Osteocyte (in vitro differentiated cells): ENCODE results near the gene SPDYE1. TPM values are rescaled to one million over a fixed set of nuclear protein-coding genes. Genes with fewer than 3 reads are reported as not detected.

ENCODE experiments used
- DNase-seq: peaks from one replicate; pipeline ENCODE4 v3.0.0; 2021; ENCODE audit warnings: mixed read lengths; ENCODE audit not compliant: unreplicated experiment; ENCODE audit errors: extremely low spot score
- H3K27ac Mint-ChIP-seq: one replicate; pipeline ENCODE4 v1.8.0; 2021; ENCODE audit warnings: mild to moderate bottlenecking, mixed read lengths; ENCODE audit not compliant: unreplicated experiment
- H3K27me3 Mint-ChIP-seq: one replicate; pipeline ENCODE4 v1.8.0; 2021; ENCODE audit warnings: mixed read lengths; ENCODE audit not compliant: unreplicated experiment
- H3K36me3 Mint-ChIP-seq: one replicate; pipeline ENCODE4 v1.8.0; 2021; ENCODE audit warnings: mixed read lengths; ENCODE audit not compliant: unreplicated experiment
- H3K4me1 Mint-ChIP-seq: one replicate; pipeline ENCODE4 v1.8.0; 2021; ENCODE audit warnings: mixed read lengths; ENCODE audit not compliant: unreplicated experiment
- H3K4me3 Mint-ChIP-seq: one replicate; pipeline ENCODE4 v1.8.0; 2021; ENCODE audit warnings: mild to moderate bottlenecking, moderate library complexity, mixed read lengths; ENCODE audit not compliant: unreplicated experiment
- H3K9me3 Mint-ChIP-seq: one replicate; pipeline ENCODE4 v1.8.0; 2021; ENCODE audit warnings: mixed read lengths; ENCODE audit not compliant: unreplicated experiment
- CTCF ChIP-seq: fragments of 200-600 bp; sonication (generic); IDR thresholded peaks from 2 replicates; pipeline ENCODE4 v1.5.0; 2021; ENCODE audit warnings: antibody characterized with exemption, mild to moderate bottlenecking, moderate library complexity
- total RNA-seq: library from RNA; stranded (reverse); gene quantifications from 2 replicates; pipeline ENCODE4 v1.2.1, GENCODE V29; 2021

The SPDYE1 gene
- total RNA-seq, 1 donor from 2014 or later = not detected

GRCh38 chr7:44050121-44050914 is 52.6 kb downstream of the SPDYE1 start:
- Mint-ChIP-seq H3K9me3 (no peaks in the 10 kb centered on the region), H3K4me3 (no peak overlapping the region), H3K4me1 (peaks cover 18% of the 10 kb centered on the region), H3K36me3 (peaks cover 21% of the 10 kb centered on the region), H3K27me3 (no peaks in the 10 kb centered on the region), H3K27ac (no peak overlapping the region)
- DNase-seq = no peak
- TF ChIP-seq CTCF = no peak

- Mint-ChIP-seq H3K4me1 (peaks cover 11% of the 10 kb centered on the region), H3K36me3 (peaks cover 28% of the 10 kb centered on the region), H3K9me3 (no peaks in the 10 kb centered on the region), H3K27me3 (no peaks in the 10 kb centered on the region), H3K27ac (no peak overlapping the region), H3K4me3 (no peak overlapping the region)
- DNase-seq = no peak
- no peak for TF ChIP-seq CTCF
These were observed 53.3 kb downstream of the SPDYE1 start for GRCh38 chr7:44050915-44051560.

- TF ChIP-seq CTCF = no peak
- H3K36me3 Mint-ChIP-seq = peaks cover 31% of the 10 kb centered on the region
- no peak for DNase-seq
These were observed 54.0 kb downstream of the SPDYE1 start for GRCh38 chr7:44051611-44052220.

GRCh38 chr7:44052771-44053365 is 55.2 kb downstream of the SPDYE1 start:
- Mint-ChIP-seq H3K27me3 (no peaks in the 10 kb centered on the region), H3K4me3 (no peak overlapping the region), H3K36me3 (peaks cover 35% of the 10 kb centered on the region), H3K4me1 (no peaks in the 10 kb centered on the region), H3K9me3 (no peaks in the 10 kb centered on the region), H3K27ac (no peak overlapping the region)
- no peak for TF ChIP-seq CTCF
- no peak for DNase-seq

More at GRCh38 chr7:44051611-44052220, 54.0 kb downstream of the SPDYE1 start:
- Mint-ChIP-seq H3K4me3 (no peak overlapping the region), H3K27me3 (no peaks in the 10 kb centered on the region), H3K27ac (no peak overlapping the region), H3K4me1 (peaks cover 4% of the 10 kb centered on the region), H3K9me3 (no peaks in the 10 kb centered on the region)
